T-cell (primary cell): ENCODE results near the gene ABCA1. TPM values are rescaled to one million over a fixed set of nuclear protein-coding genes. Genes with fewer than 3 reads are reported as not detected.
"Not testable (repeated sequence)": the region's sequence is repeated elsewhere in the genome, so short reads cannot be mapped to it uniquely, and the experiment has no call there.

Experiments used
- ATAC-seq, 4 experiments: fragments of 200-7000 bp in 3 of 4; fragments of 150-1000 bp in 1 of 4; cut with Tn5 transposase; replicated peaks in 1 of 4; 1 replicate in 3 of 4; 2 replicates in 1 of 4; pipeline ENCODE4 v1.10.0; 2021; ENCODE audit warnings: moderate library complexity in 3 of 4, mild to moderate bottlenecking in 2 of 4, moderate number of reproducible peaks in 1 of 4
- CTCF ChIA-PET, 2 donors: fragments of 300-600 bp; sonication (Branson Sonifier 250); formaldehyde crosslinking; loops; one replicate each; lab custom pipeline; 2022; ENCODE audit warnings: antibody characterized with exemption in 2 of 2; lab: Charles Lee
- POLR2A ChIA-PET, 2 donors: fragments of 300-600 bp; sonication (Branson Sonifier 250); formaldehyde crosslinking; loops; one replicate each; lab custom pipeline; 2022; ENCODE audit warnings: antibody characterized with exemption in 2 of 2; lab: Charles Lee
- DNase-seq, 35 experiments: peaks; one replicate each; pipeline versions ENCODE4 v3.0.0 to v3.0.0-alpha.2; 2013 to 2023
- H3K27ac ChIP-seq: one replicate; pipeline ENCODE4 v1.5.1; 2013; ENCODE audit warnings: low read length
- H3K27me3 ChIP-seq, 2 experiments: replicated peaks in 1 of 2; 1 replicate in 1 of 2; 2 replicates in 1 of 2; pipeline versions ENCODE4 v1.6.1 to v1.7.0; 2013; ENCODE audit warnings: low read length in 1 of 2, mixed read lengths in 1 of 2; ENCODE audit not compliant: control insufficient read depth in 2 of 2, insufficient read depth in 2 of 2; ENCODE audit errors: extremely low read depth in 1 of 2
- H3K36me3 ChIP-seq, 2 donors: 1 replicate in 1 of 2; 2 replicates in 1 of 2; pipeline versions ENCODE4 v1.6.1 to v1.7.0; 2013; ENCODE audit warnings: low read length in 1 of 2; ENCODE audit not compliant: control insufficient read depth in 2 of 2, insufficient read depth in 1 of 2; ENCODE audit errors: extremely low read depth in 1 of 2
- H3K4me1 ChIP-seq, 2 experiments: 1 replicate in 1 of 2; 2 replicates in 1 of 2; pipeline versions ENCODE4 v1.6.1 to v1.7.0; 2013; ENCODE audit warnings: low read length in 2 of 2, mixed read lengths in 1 of 2; ENCODE audit not compliant: insufficient read depth in 2 of 2, control insufficient read depth in 1 of 2; ENCODE audit errors: extremely low read depth in 1 of 2
- H3K4me3 ChIP-seq, 2 donors: 1 replicate in 1 of 2; 2 replicates in 1 of 2; pipeline versions ENCODE4 v1.5.1 to v1.7.0; 2013; ENCODE audit warnings: mild to moderate bottlenecking in 2 of 2, low read length in 1 of 2, moderate library complexity in 1 of 2; ENCODE audit not compliant: control insufficient read depth in 1 of 2; ENCODE audit errors: extremely low read depth in 1 of 2
- H3K9me3 ChIP-seq: 2 replicates; pipeline ENCODE4 v1.7.0; 2013
- H3K27ac Mint-ChIP-seq, 2 donors: one replicate each; pipeline ENCODE4 v1.8.0; 2020 to 2021; ENCODE audit warnings: mild to moderate bottlenecking in 2 of 2, mixed read lengths in 2 of 2
- H3K27me3 Mint-ChIP-seq, 2 donors: one replicate each; pipeline ENCODE4 v1.8.0; 2021 to 2022; ENCODE audit warnings: mixed read lengths in 2 of 2
- H3K36me3 Mint-ChIP-seq: one replicate; pipeline ENCODE4 v1.8.0; 2021; ENCODE audit warnings: mixed read lengths
- H3K4me1 Mint-ChIP-seq, 3 donors: one replicate each; pipeline ENCODE4 v1.8.0; 2020 to 2022; ENCODE audit warnings: mixed read lengths in 3 of 3, mild to moderate bottlenecking in 1 of 3
- H3K4me3 Mint-ChIP-seq, 3 donors: one replicate each; pipeline ENCODE4 v1.8.0; 2020 to 2022; ENCODE audit warnings: mild to moderate bottlenecking in 3 of 3, mixed read lengths in 3 of 3, moderate library complexity in 3 of 3
- H3K9me3 Mint-ChIP-seq, 3 donors: one replicate each; pipeline ENCODE4 v1.8.0; 2020 to 2022; ENCODE audit warnings: mixed read lengths in 3 of 3
- WGBS: methylation state at CpG from one replicate; pipeline ENCODE4 v1.1.5; 2013; ENCODE audit warnings: missing lambda C conversion rate; ENCODE audit not compliant: insufficient coverage; 5-methylcytosine and 5-hydroxymethylcytosine counted together
- total RNA-seq, 35 experiments: library from RNA in 6 of 35; stranded (reverse) in 6 of 35; fragments of 120-200 nt in 1 of 35; gene quantifications; one replicate each; pipeline versions ENCODE4 v1.2.1 to v1.2.4 and lab custom pipeline; 2013 to 2026

ABCA1 gene
- total RNA-seq, 5 donors from 2014 or later (not counting 1 experiment from before 2014, with no cell fraction given) = 0.41 to 4.7 (median 0.62) TPM

DNA sequence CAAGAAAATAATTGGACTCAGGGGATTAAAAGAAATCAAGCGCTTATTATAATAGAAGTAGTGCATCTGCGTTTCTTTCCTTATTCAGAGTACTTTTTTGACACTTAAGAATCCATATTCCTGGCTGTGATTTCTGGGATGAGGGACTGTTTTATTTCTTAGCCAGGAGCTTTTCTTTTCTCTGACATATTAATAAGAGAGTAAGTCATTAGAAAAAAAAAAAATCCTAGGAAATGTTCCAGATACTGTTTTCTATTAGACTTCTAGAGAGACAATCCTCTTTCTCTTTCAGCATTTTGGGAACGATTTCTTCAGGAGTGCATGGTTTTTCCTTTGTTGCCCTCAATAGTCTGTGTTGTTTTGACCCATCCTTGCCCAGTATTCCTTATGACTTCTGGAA, 8.3 kb upstream of the ABCA1 start:
- DNase-seq (no peak), ATAC-seq (no peak)
- no peaks in the 10 kb centered on the region for H3K9me3 Mint-ChIP-seq
- no peaks in the 10 kb centered on the region for H3K27me3 Mint-ChIP-seq
- ChIA-PET CTCF (no interaction called here), POLR2A (no interaction called here)
- peaks cover 0 to 4% (median 0%) of the 10 kb centered on the region in 3 donors for H3K4me1 Mint-ChIP-seq
- WGBS = no CpG with 5 or more reads among the region's 3 CpGs
- no peak overlapping the region for H3K4me3 ChIP-seq
- H3K27me3 ChIP-seq = no peaks in the 10 kb centered on the region
- H3K4me3 Mint-ChIP-seq = no peak overlapping the region
- no peaks in the 10 kb centered on the region for H3K36me3 Mint-ChIP-seq
- H3K36me3 ChIP-seq = no peaks in the 10 kb centered on the region
- no peaks in the 10 kb centered on the region for H3K9me3 ChIP-seq
- no peaks in the 10 kb centered on the region for H3K4me1 ChIP-seq
- H3K27ac ChIP-seq = no peak overlapping the region
- no peak overlapping the region for H3K27ac Mint-ChIP-seq

DNA sequence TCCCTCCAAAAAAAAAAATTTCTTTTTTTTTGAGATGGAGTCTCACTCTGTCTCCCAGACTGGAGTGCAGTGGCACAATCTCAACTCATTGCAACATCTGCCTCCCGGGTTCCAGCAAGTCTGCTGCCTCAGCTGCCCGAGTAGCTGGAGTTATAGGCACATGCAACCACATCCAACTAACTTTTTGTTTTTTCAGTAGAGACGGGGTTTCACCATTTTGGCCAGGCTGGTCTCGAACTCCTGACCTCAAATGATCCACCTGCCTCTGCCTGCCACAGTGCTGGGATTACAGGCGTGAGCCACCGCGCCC, 7.5 kb upstream of the ABCA1 start:
- H3K9me3 ChIP-seq, H3K27me3 ChIP-seq, H3K36me3 Mint-ChIP-seq, H3K36me3 ChIP-seq, H3K9me3 Mint-ChIP-seq, H3K4me3 Mint-ChIP-seq, H3K27ac Mint-ChIP-seq, POLR2A ChIA-PET, H3K27ac ChIP-seq, H3K4me1 ChIP-seq, H3K4me3 ChIP-seq, ATAC-seq, DNase-seq, CTCF ChIA-PET, H3K4me1 Mint-ChIP-seq, H3K27me3 Mint-ChIP-seq: not testable (repeated sequence)
- WGBS = 100% methylated on average over 1 of the region's 7 CpGs

DNA sequence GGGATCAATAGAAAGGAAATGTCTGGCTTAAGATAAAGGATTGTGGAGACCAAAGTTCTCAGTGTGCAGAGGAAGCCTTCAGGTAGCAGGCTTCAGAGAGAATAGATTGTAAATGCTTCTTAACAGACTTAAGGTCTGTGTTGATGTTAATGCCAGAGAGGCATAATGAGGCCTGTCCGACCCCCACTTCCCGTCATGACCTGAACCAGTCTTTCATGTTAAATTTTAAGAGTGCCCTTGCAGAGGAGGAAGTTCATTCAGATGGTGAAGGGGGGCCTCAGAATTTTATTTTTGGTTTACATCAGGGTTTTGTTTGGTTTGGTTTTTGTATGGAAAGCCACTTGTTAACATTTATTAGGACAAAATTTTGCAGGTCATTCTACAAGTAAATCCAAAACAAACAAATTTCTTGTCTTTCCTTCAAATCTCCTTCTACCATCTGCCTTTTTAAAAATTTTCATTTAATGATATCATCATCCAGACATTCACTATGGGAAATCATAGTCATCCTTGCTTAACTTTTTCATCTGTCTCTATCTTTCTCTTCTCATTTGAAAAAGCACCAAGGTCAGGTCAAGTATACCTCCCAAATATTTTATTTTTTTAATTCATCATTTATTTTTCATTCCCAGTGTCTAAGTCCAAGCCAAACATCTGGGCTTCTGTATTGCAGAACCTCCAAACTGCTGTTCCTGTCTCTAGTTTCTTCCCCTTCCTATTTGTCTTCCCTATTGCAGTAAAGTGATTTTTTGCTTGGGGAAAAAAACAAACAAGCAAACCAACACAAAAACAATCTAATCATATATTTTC, 6.9 kb upstream of the ABCA1 start:
- H3K27ac Mint-ChIP-seq = no peak overlapping the region
- POLR2A ChIA-PET = no interaction called here
- CTCF ChIA-PET = interaction anchor here in 1 of 2 donors (1.0 kb wide), 1 partner anchor 55 kb away, joined by 3 read pairs; no protein-coding TSS in a partner anchor

DNA sequence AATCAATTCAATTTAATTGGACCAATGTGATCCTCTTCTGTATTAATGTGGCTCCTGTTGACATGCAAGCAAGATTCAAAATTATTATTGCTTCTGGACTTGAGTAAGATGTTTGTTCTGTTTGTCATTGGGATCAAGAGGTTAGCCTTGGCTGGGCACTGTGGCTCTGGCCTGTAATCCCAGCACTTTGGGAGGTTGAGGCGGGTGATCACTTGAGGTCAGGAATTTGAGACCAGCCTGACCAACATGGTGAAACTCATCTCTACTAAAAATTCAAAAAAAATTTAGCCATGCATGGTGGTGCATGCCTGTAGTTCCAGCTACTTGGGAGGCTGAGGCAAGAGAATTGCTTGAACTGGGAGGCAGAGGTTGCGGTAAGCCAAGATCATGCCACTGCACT, 5.1 kb upstream of the ABCA1 start:
- H3K27ac ChIP-seq, H3K36me3 Mint-ChIP-seq, H3K27me3 ChIP-seq, H3K4me3 Mint-ChIP-seq, H3K27ac Mint-ChIP-seq, H3K9me3 Mint-ChIP-seq, DNase-seq, H3K36me3 ChIP-seq, POLR2A ChIA-PET, ATAC-seq, H3K4me3 ChIP-seq, H3K4me1 ChIP-seq, H3K27me3 Mint-ChIP-seq, H3K9me3 ChIP-seq: not testable (repeated sequence)
- CTCF ChIA-PET = interaction anchor here (0.7 kb wide), 3 partner anchors 20 to 103 kb away, joined by 5 to 9 read pairs (median 7); no protein-coding TSS in a partner anchor
- peaks cover 6 to 12% (median 7%) of the 10 kb centered on the region in 3 donors for H3K4me1 Mint-ChIP-seq
- no CpG with 5 or more reads among the region's 2 CpGs for WGBS

More for the DNA sequence above, 6.9 kb upstream of the ABCA1 start:
- Histone ChIP-seq H3K4me3 (no peak overlapping the region), H3K9me3 (no peaks in the 10 kb centered on the region), H3K36me3 (no peaks in the 10 kb centered on the region), H3K27me3 (no peaks in the 10 kb centered on the region), H3K27ac (no peak overlapping the region), H3K4me1 (no peaks in the 10 kb centered on the region)
- peaks cover 0 to 4% (median 4%) of the 10 kb centered on the region in 3 donors for H3K4me1 Mint-ChIP-seq
- H3K27me3 Mint-ChIP-seq = no peaks in the 10 kb centered on the region
- no peak overlapping the region for H3K4me3 Mint-ChIP-seq
- WGBS = 60% methylated on average over 1 of the region's 2 CpGs
- no peak for ATAC-seq
- no peak for DNase-seq
- H3K36me3 Mint-ChIP-seq = no peaks in the 10 kb centered on the region
- no peaks in the 10 kb centered on the region for H3K9me3 Mint-ChIP-seq

DNA sequence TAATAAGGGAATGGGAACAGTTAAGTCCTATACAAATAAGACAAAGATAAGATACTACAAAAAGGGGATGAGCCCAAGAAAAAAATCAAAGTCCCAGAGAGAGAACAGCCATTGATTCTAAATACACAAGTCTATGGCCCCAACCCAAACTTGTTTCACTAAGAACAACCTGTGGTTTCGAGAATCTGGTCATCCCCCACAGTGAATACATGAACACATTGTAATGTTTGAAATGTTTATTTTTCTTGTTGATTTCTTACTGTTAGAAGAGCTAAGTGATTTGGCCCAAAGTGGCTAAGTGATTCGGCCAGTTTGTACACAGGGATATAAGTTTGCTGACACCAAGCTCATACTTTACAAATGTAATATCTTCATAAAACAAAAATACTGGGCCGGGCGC, 3.3 kb upstream of the ABCA1 start:
- Histone ChIP-seq H3K27me3 (peaks cover 0 to 23% of the 10 kb centered on the region in 2 experiments), H3K9me3 (no peaks in the 10 kb centered on the region), H3K4me1 (peaks cover 0 to 24% of the 10 kb centered on the region in 2 experiments), H3K27ac (no peak overlapping the region), H3K36me3 (no peaks in the 10 kb centered on the region), H3K4me3 (no peak overlapping the region)
- CTCF ChIA-PET = interaction anchor here in 1 of 2 donors (0.6 to 1.4 kb wide), 2 partner anchors 43 to 196 kb away, joined by 3 read pairs; no protein-coding TSS in a partner anchor
- POLR2A ChIA-PET = no interaction called here
- H3K4me3 Mint-ChIP-seq = no peak overlapping the region
- DNase-seq = no peak
- ATAC-seq = no peak
- peaks cover 9 to 15% (median 14%) of the 10 kb centered on the region in 3 donors for H3K4me1 Mint-ChIP-seq
- no peak overlapping the region for H3K27ac Mint-ChIP-seq
- H3K36me3 Mint-ChIP-seq = no peaks in the 10 kb centered on the region
- no CpG with 5 or more reads among the region's 4 CpGs for WGBS
- no peaks in the 10 kb centered on the region for H3K9me3 Mint-ChIP-seq
- H3K27me3 Mint-ChIP-seq = no peaks in the 10 kb centered on the region

DNA sequence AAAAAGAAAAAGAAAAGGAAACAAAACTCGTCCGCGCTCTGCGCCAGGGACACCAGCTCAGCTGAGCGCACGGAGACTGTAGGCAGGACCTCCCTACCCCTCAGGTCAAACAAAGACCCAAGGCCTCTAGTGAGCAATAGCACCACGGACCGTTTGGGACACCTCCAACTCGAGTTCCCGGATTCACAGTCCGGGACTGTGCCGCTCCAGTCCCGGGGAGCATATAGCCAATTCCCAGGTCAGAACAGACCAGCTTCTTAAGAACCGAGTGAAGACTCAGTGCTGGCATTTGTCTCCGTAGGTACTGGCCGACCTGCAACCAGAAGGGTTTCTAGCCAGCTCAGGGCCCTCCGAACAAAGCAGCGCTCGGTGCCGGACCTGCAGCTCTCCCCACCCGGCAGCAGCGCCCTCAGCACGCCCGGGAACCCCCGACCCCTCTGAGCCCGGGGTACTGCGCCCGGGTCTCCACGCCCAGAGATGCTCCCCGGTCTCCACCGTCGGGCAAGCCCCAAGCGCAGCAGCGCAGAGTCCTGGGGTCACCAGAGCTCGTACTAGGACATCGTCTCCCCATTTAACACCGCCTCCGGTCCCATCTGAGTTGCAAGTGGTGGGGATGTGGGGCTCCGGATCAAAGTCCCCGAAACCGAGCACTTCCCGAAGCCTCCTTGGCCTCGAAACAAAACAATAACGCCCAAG, 591 bp downstream of the ABCA1 start:
- Histone ChIP-seq H3K27ac (peak overlapping the region; percentile 41), H3K4me3 (peak overlapping the region; percentile 64 to 90), H3K9me3 (no peaks in the 10 kb centered on the region), H3K36me3 (no peaks in the 10 kb centered on the region), H3K27me3 (peaks cover 0 to 31% of the 10 kb centered on the region in 2 experiments), H3K4me1 (peaks cover 0 to 29% of the 10 kb centered on the region in 2 experiments)
- ATAC-seq (peak; percentile 20 to 26 (median 26)), DNase-seq (peak in 17 of 35 experiments; percentile 4 to 47 (median 13))
- H3K27me3 Mint-ChIP-seq = peaks cover 0 to 1% of the 10 kb centered on the region in 2 donors
- H3K36me3 Mint-ChIP-seq = no peaks in the 10 kb centered on the region
- no peaks in the 10 kb centered on the region for H3K9me3 Mint-ChIP-seq
- H3K4me1 Mint-ChIP-seq = peaks cover 9 to 39% (median 27%) of the 10 kb centered on the region in 3 donors
- POLR2A ChIA-PET = interaction anchor here (0.6 to 1.9 kb wide), 5 partner anchors 11 to 584 kb away, joined by 3 to 16 read pairs (median 5); no protein-coding TSS in a partner anchor
- WGBS = 0% methylated on average over 22 of the region's 44 CpGs
- CTCF ChIA-PET = interaction anchor here (0.7 to 1.6 kb wide), 7 partner anchors 40 to 480 kb away, joined by 3 to 9 read pairs (median 5); no protein-coding TSS in a partner anchor
- H3K27ac Mint-ChIP-seq = no peak overlapping the region
- H3K4me3 Mint-ChIP-seq = peak overlapping the region; percentile 83 to 93 (median 86)
